Measurements from ENCODE around the gene IQSEC1. TPM values are rescaled to one million over a fixed set of nuclear protein-coding genes. Genes with fewer than 3 reads are reported as not detected.

The IQSEC1 gene
- total RNA-seq, 2 experiments from 2014 or later: 31.7 to 39.2 TPM

DNA sequence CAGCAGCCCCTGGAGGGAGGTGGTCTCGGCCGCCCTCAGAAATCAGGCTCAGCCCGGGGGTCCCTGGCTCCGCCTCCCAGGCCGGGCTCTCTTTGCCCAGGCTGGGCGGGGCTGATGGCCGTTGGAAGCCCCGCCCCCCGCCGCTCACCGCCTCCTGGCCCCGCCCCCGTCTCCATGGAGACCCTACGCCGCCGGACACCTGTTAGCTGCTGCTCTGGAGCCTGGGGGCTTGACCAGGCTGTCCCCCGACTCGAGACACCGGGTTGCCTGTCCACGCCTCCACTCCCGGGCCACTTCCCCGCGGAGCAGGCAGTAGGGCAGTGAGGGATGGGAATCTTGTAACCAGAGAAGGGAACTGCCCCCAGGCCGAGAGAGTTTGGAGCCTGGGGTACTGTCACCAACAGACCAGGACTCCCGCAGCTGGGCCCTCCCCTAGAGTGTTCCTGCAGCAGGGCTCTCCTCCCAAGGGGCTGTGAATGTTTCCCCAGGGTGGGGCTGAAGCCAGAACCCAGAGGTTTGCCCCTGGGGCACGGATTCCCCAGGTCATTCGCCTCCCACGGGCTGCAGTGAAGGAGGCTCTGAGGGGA, 204.1 kb downstream of the IQSEC1 start:
- Mint-ChIP-seq H3K9me3 (peaks cover 5% of the 10 kb centered on the region), H3K27ac (no peak overlapping the region), H3K4me3 (no peak overlapping the region), H3K36me3 (ENCODE audit: low read depth) (no peaks in the 10 kb centered on the region), H3K27me3 (peaks cover 9% of the 10 kb centered on the region), H3K4me1 (ENCODE audit: low read depth) (peaks cover 6% of the 10 kb centered on the region)
- DNase-seq: peak; percentile 61
- intact Hi-C loops (cut with micrococcal nuclease): no loop called here
- no peak for TF ChIP-seq CTCF (IDR thresholded peaks at IDR 0.05)
- ChIA-PET CTCF (interaction anchor here (1.3 to 2.7 kb wide), 8 partner anchors 9 to 28 kb away, joined by 3 to 36 read pairs (median 10); partner anchors contain the start of gene RPL32), POLR2A (interaction anchor here (0.8 to 2.7 kb wide), 2 partner anchors 28 to 36 kb away, joined by 3 to 7 read pairs; partner anchors contain the start of gene RPL32)
- peak; percentile 60 for ATAC-seq

GRCh38 chr3:12868039-12869034, 204.9 kb downstream of the IQSEC1 start:
- ChIA-PET POLR2A (interaction anchor here (1.0 to 2.7 kb wide), 2 partner anchors 27 to 127 kb away, joined by 4 to 7 read pairs; partner anchors contain the start of gene RPL32), CTCF (interaction anchor here (1.0 to 2.6 kb wide), 16 partner anchors 9 to 127 kb away, joined by 3 to 36 read pairs (median 4); partner anchors contain the start of gene RPL32)

GRCh38 chr3:12866836-12867235, 206.4 kb downstream of the IQSEC1 start:
- H3K36me3 Mint-ChIP-seq (ENCODE audit: low read depth): no peaks in the 10 kb centered on the region
- H3K9me3 Mint-ChIP-seq: peaks cover 5% of the 10 kb centered on the region
- ChIA-PET CTCF (interaction anchor here (0.7 to 2.6 kb wide), 3 partner anchors 25 to 128 kb away, joined by 3 to 36 read pairs (median 3); no protein-coding TSS in a partner anchor), POLR2A (interaction anchor here (0.8 kb wide), 1 partner anchor 30 kb away, joined by 3 read pairs; no protein-coding TSS in a partner anchor)
- TF ChIP-seq CTCF (IDR thresholded peaks at IDR 0.05): no peak
- intact Hi-C loops (cut with micrococcal nuclease): no loop called here
- peaks cover 7% of the 10 kb centered on the region for H3K27me3 Mint-ChIP-seq
- no peak for ATAC-seq
- H3K4me1 Mint-ChIP-seq (ENCODE audit: low read depth): peaks cover 6% of the 10 kb centered on the region
- DNase-seq: no peak
- H3K4me3 Mint-ChIP-seq: no peak overlapping the region
- H3K27ac Mint-ChIP-seq: no peak overlapping the region

More at GRCh38 chr3:12868039-12869034, 204.9 kb downstream of the IQSEC1 start:
- peak; percentile 81 for ATAC-seq
- no peak overlapping the region for H3K27ac Mint-ChIP-seq
- peaks cover 7% of the 10 kb centered on the region for H3K27me3 Mint-ChIP-seq
- DNase-seq: peak; percentile 80
- H3K9me3 Mint-ChIP-seq: peaks cover 5% of the 10 kb centered on the region
- TF ChIP-seq CTCF (IDR thresholded peaks at IDR 0.05): peak; percentile 92
- H3K36me3 Mint-ChIP-seq (ENCODE audit: low read depth): no peaks in the 10 kb centered on the region
- H3K4me1 Mint-ChIP-seq (ENCODE audit: low read depth): peaks cover 6% of the 10 kb centered on the region
- peak overlapping the region; percentile 67 for H3K4me3 Mint-ChIP-seq
- intact Hi-C loops (cut with micrococcal nuclease): no loop called here

DNA sequence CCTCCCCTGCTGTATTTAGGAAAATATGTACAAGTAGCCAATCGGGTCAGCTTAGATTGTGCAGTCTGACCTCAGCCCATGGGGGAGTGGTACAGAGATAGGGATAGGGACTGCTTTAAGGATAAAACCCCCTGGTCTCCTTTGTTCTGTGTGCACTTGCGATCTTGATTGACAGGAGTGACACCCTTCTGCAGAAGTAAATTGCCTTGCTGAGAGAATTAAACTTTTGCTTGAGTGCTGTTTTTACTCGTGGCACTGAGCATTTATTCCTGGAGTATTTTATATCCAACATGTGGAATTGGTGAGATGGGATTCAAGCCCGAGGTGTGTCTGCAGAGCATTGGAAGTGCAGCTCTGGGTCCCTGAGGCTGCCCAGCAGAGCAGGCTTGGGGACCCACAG, 208.0 kb downstream of the IQSEC1 start:
- H3K4me1 Mint-ChIP-seq (ENCODE audit: low read depth): peaks cover 6% of the 10 kb centered on the region
- DNase-seq (no peak), ATAC-seq (no peak)
- peaks cover 5% of the 10 kb centered on the region for H3K9me3 Mint-ChIP-seq
- H3K36me3 Mint-ChIP-seq (ENCODE audit: low read depth): no peaks in the 10 kb centered on the region
- intact Hi-C loops (cut with micrococcal nuclease): no loop called here
- H3K4me3 Mint-ChIP-seq: no peak overlapping the region
- CTCF ChIA-PET: no interaction called here
- H3K27me3 Mint-ChIP-seq: peaks cover 7% of the 10 kb centered on the region
- no peak overlapping the region for H3K27ac Mint-ChIP-seq
- TF ChIP-seq CTCF (IDR thresholded peaks at IDR 0.05): no peak
- POLR2A ChIA-PET: no interaction called here
